Measurements from ENCODE around the gene KRT5.

KRT5 gene

GRCh38 chr12:52552681-52553195 lies 32.5 kb upstream of the KRT5 start, which contains the start of gene KRT71:
KRT71 (minus strand) TSS chr12:52553145; CDS start chr12:52553077, 68 bp downstream.
- Histone ChIP-seq H3K27me3 (ENCODE audit: control insufficient read depth in 5 of 5, insufficient read depth in 4 of 5, low read length in 5 of 5) (no peaks in the 10 kb centered on the region), H3K36me3 (ENCODE audit: control insufficient read depth in 5 of 5, insufficient read depth in 5 of 5, low read length in 5 of 5) (no peaks in the 10 kb centered on the region), H3K9ac (ENCODE audit: low read length in 5 of 5) (no peak within 1 kb of the TSS), H3K9me3 (ENCODE audit: control insufficient read depth in 5 of 5, low read length in 5 of 5) (no peaks in the 10 kb centered on the region), H3K4me3 (ENCODE audit: low read depth in 1 of 5, low read length in 5 of 5) (no peak within 1 kb of the TSS), H3K27ac (ENCODE audit: low read depth, low read length) (no peak within 1 kb of the TSS), H3K4me1 (ENCODE audit: control insufficient read depth in 5 of 5, insufficient read depth in 5 of 5, low read length in 5 of 5) (peaks cover 3 to 18% (median 9%) of the 10 kb centered on the region in 5 donors)

- Histone ChIP-seq H3K4me3 (ENCODE audit: low read depth in 1 of 5, low read length in 5 of 5) (no peak overlapping the region), H3K27ac (ENCODE audit: low read depth, low read length) (no peak overlapping the region), H3K4me1 (ENCODE audit: control insufficient read depth in 5 of 5, insufficient read depth in 5 of 5, low read length in 5 of 5) (peaks cover 3 to 18% (median 9%) of the 10 kb centered on the region in 5 donors), H3K27me3 (ENCODE audit: control insufficient read depth in 5 of 5, insufficient read depth in 4 of 5, low read length in 5 of 5) (no peaks in the 10 kb centered on the region), H3K36me3 (ENCODE audit: control insufficient read depth in 5 of 5, insufficient read depth in 5 of 5, low read length in 5 of 5) (no peaks in the 10 kb centered on the region), H3K9ac (ENCODE audit: low read length in 5 of 5) (no peak overlapping the region), H3K9me3 (ENCODE audit: control insufficient read depth in 5 of 5, low read length in 5 of 5) (no peaks in the 10 kb centered on the region)
Measured at GRCh38 chr12:52552055-52552454, 31.9 kb upstream of the KRT5 start.

- H3K4me1 ChIP-seq (ENCODE audit: control insufficient read depth in 5 of 5, insufficient read depth in 5 of 5, low read length in 5 of 5) = peaks cover 3 to 18% (median 9%) of the 10 kb centered on the region in 5 donors
- H3K9ac ChIP-seq (ENCODE audit: low read length in 5 of 5) = no peak overlapping the region
- no peaks in the 10 kb centered on the region for H3K9me3 ChIP-seq (ENCODE audit: control insufficient read depth in 5 of 5, low read length in 5 of 5)
- no peak overlapping the region for H3K27ac ChIP-seq (ENCODE audit: low read depth, low read length)
- H3K27me3 ChIP-seq (ENCODE audit: control insufficient read depth in 5 of 5, insufficient read depth in 4 of 5, low read length in 5 of 5) = no peaks in the 10 kb centered on the region
- H3K4me3 ChIP-seq (ENCODE audit: low read depth in 1 of 5, low read length in 5 of 5) = no peak overlapping the region
- no peaks in the 10 kb centered on the region for H3K36me3 ChIP-seq (ENCODE audit: control insufficient read depth in 5 of 5, insufficient read depth in 5 of 5, low read length in 5 of 5)
Measured at GRCh38 chr12:52551216-52551865, 31.1 kb upstream of the KRT5 start.

GRCh38 chr12:52546126-52546525 lies 25.9 kb upstream of the KRT5 start:
- Histone ChIP-seq H3K9ac (ENCODE audit: low read length in 5 of 5) (no peak overlapping the region), H3K27ac (ENCODE audit: low read depth, low read length) (no peak overlapping the region), H3K36me3 (ENCODE audit: control insufficient read depth in 5 of 5, insufficient read depth in 5 of 5, low read length in 5 of 5) (no peaks in the 10 kb centered on the region), H3K27me3 (ENCODE audit: control insufficient read depth in 5 of 5, insufficient read depth in 4 of 5, low read length in 5 of 5) (no peaks in the 10 kb centered on the region), H3K4me1 (ENCODE audit: control insufficient read depth in 5 of 5, insufficient read depth in 5 of 5, low read length in 5 of 5) (peaks cover 2 to 21% (median 16%) of the 10 kb centered on the region in 5 donors), H3K4me3 (ENCODE audit: low read depth in 1 of 5, low read length in 5 of 5) (no peak overlapping the region), H3K9me3 (ENCODE audit: control insufficient read depth in 5 of 5, low read length in 5 of 5) (no peaks in the 10 kb centered on the region)

- Histone ChIP-seq H3K36me3 (ENCODE audit: control insufficient read depth in 5 of 5, insufficient read depth in 5 of 5, low read length in 5 of 5) (no peaks in the 10 kb centered on the region), H3K9ac (ENCODE audit: low read length in 5 of 5) (no peak overlapping the region), H3K27ac (ENCODE audit: low read depth, low read length) (no peak overlapping the region), H3K27me3 (ENCODE audit: control insufficient read depth in 5 of 5, insufficient read depth in 4 of 5, low read length in 5 of 5) (no peaks in the 10 kb centered on the region), H3K4me3 (ENCODE audit: low read depth in 1 of 5, low read length in 5 of 5) (no peak overlapping the region), H3K4me1 (ENCODE audit: control insufficient read depth in 5 of 5, insufficient read depth in 5 of 5, low read length in 5 of 5) (peaks cover 4 to 21% (median 15%) of the 10 kb centered on the region in 5 donors), H3K9me3 (ENCODE audit: control insufficient read depth in 5 of 5, low read length in 5 of 5) (no peaks in the 10 kb centered on the region)
Measured at GRCh38 chr12:52543985-52544883, 24.0 kb upstream of the KRT5 start.

GRCh38 chr12:52542785-52543318 lies 22.7 kb upstream of the KRT5 start:
- Histone ChIP-seq H3K4me1 (ENCODE audit: control insufficient read depth in 5 of 5, insufficient read depth in 5 of 5, low read length in 5 of 5) (peaks cover 6 to 19% (median 14%) of the 10 kb centered on the region in 5 donors), H3K27ac (ENCODE audit: low read depth, low read length) (no peak overlapping the region), H3K27me3 (ENCODE audit: control insufficient read depth in 5 of 5, insufficient read depth in 4 of 5, low read length in 5 of 5) (no peaks in the 10 kb centered on the region), H3K9me3 (ENCODE audit: control insufficient read depth in 5 of 5, low read length in 5 of 5) (no peaks in the 10 kb centered on the region), H3K36me3 (ENCODE audit: control insufficient read depth in 5 of 5, insufficient read depth in 5 of 5, low read length in 5 of 5) (no peaks in the 10 kb centered on the region), H3K4me3 (ENCODE audit: low read depth in 1 of 5, low read length in 5 of 5) (no peak overlapping the region), H3K9ac (ENCODE audit: low read length in 5 of 5) (no peak overlapping the region)

GRCh38 chr12:52542157-52542556 lies 22.0 kb upstream of the KRT5 start:
- Histone ChIP-seq H3K27me3 (ENCODE audit: control insufficient read depth in 5 of 5, insufficient read depth in 4 of 5, low read length in 5 of 5) (no peaks in the 10 kb centered on the region), H3K36me3 (ENCODE audit: control insufficient read depth in 5 of 5, insufficient read depth in 5 of 5, low read length in 5 of 5) (no peaks in the 10 kb centered on the region), H3K4me1 (ENCODE audit: control insufficient read depth in 5 of 5, insufficient read depth in 5 of 5, low read length in 5 of 5) (peaks cover 6 to 19% (median 14%) of the 10 kb centered on the region in 5 donors), H3K27ac (ENCODE audit: low read depth, low read length) (no peak overlapping the region), H3K9ac (ENCODE audit: low read length in 5 of 5) (no peak overlapping the region), H3K9me3 (ENCODE audit: control insufficient read depth in 5 of 5, low read length in 5 of 5) (no peaks in the 10 kb centered on the region), H3K4me3 (ENCODE audit: low read depth in 1 of 5, low read length in 5 of 5) (no peak overlapping the region)

- H3K9ac ChIP-seq (ENCODE audit: low read length in 5 of 5) = no peak overlapping the region
- H3K4me1 ChIP-seq (ENCODE audit: control insufficient read depth in 5 of 5, insufficient read depth in 5 of 5, low read length in 5 of 5) = peaks cover 6 to 19% (median 14%) of the 10 kb centered on the region in 5 donors
- H3K27ac ChIP-seq (ENCODE audit: low read depth, low read length) = no peak overlapping the region
- H3K9me3 ChIP-seq (ENCODE audit: control insufficient read depth in 5 of 5, low read length in 5 of 5) = no peaks in the 10 kb centered on the region
- no peaks in the 10 kb centered on the region for H3K27me3 ChIP-seq (ENCODE audit: control insufficient read depth in 5 of 5, insufficient read depth in 4 of 5, low read length in 5 of 5)
- no peak overlapping the region for H3K4me3 ChIP-seq (ENCODE audit: low read depth in 1 of 5, low read length in 5 of 5)
- H3K36me3 ChIP-seq (ENCODE audit: control insufficient read depth in 5 of 5, insufficient read depth in 5 of 5, low read length in 5 of 5) = no peaks in the 10 kb centered on the region
Measured at GRCh38 chr12:52541709-52542108, 21.5 kb upstream of the KRT5 start.

GRCh38 chr12:52540531-52540930 lies 20.3 kb upstream of the KRT5 start:
- Histone ChIP-seq H3K4me3 (ENCODE audit: low read depth in 1 of 5, low read length in 5 of 5) (no peak overlapping the region), H3K9ac (ENCODE audit: low read length in 5 of 5) (no peak overlapping the region), H3K27me3 (ENCODE audit: control insufficient read depth in 5 of 5, insufficient read depth in 4 of 5, low read length in 5 of 5) (no peaks in the 10 kb centered on the region), H3K9me3 (ENCODE audit: control insufficient read depth in 5 of 5, low read length in 5 of 5) (no peaks in the 10 kb centered on the region), H3K4me1 (ENCODE audit: control insufficient read depth in 5 of 5, insufficient read depth in 5 of 5, low read length in 5 of 5) (peaks cover 6 to 19% (median 14%) of the 10 kb centered on the region in 5 donors), H3K36me3 (ENCODE audit: control insufficient read depth in 5 of 5, insufficient read depth in 5 of 5, low read length in 5 of 5) (no peaks in the 10 kb centered on the region), H3K27ac (ENCODE audit: low read depth, low read length) (no peak overlapping the region)

GRCh38 chr12:52539821-52540173 lies 19.6 kb upstream of the KRT5 start:
- no peaks in the 10 kb centered on the region for H3K9me3 ChIP-seq (ENCODE audit: control insufficient read depth in 5 of 5, low read length in 5 of 5)
- no peaks in the 10 kb centered on the region for H3K27me3 ChIP-seq (ENCODE audit: control insufficient read depth in 5 of 5, insufficient read depth in 4 of 5, low read length in 5 of 5)
- no peak overlapping the region for H3K27ac ChIP-seq (ENCODE audit: low read depth, low read length)
- H3K4me1 ChIP-seq (ENCODE audit: control insufficient read depth in 5 of 5, insufficient read depth in 5 of 5, low read length in 5 of 5) = peaks cover 4 to 16% (median 11%) of the 10 kb centered on the region in 5 donors
- H3K9ac ChIP-seq (ENCODE audit: low read length in 5 of 5) = no peak overlapping the region
- no peak overlapping the region for H3K4me3 ChIP-seq (ENCODE audit: low read depth in 1 of 5, low read length in 5 of 5)
- no peaks in the 10 kb centered on the region for H3K36me3 ChIP-seq (ENCODE audit: control insufficient read depth in 5 of 5, insufficient read depth in 5 of 5, low read length in 5 of 5)
